ENCODE measurements around the gene TFF3.

GRCh38 chr21:42301371-42302075, 13.7 kb downstream of the TFF3 start:
- TF ChIP-seq CTCF (conservative IDR thresholded peaks at IDR 0.05; ENCODE audit: low read length) (no peak), EZH2phosphoT487 (IDR thresholded peaks at IDR 0.05; ENCODE audit: borderline replicate concordance, low read depth, low read length) (no peak)
